Measurements from ENCODE around the gene FDX2. TPM values are rescaled to one million over a fixed set of nuclear protein-coding genes. Genes with fewer than 3 reads are reported as not detected.

The FDX2 gene
- total and polyA plus RNA-seq, 4 donors: 5.8 to 18.7 (median 10.0) TPM

GRCh38 chr19:10289167-10289835 is 26.5 kb downstream of the FDX2 start:
- Histone ChIP-seq H3K27me3 (ENCODE audit: control insufficient read depth in 4 of 4, insufficient read depth in 4 of 4, low read length in 3 of 4) (peaks cover under 1 to 12% (median 2%) of the 10 kb centered on the region in 4 donors), H3K27ac (ENCODE audit: low read depth in 1 of 2, low read length in 2 of 2) (no peak overlapping the region), H3K4me3 (ENCODE audit: low read depth in 1 of 3, low read length in 3 of 3) (peak overlapping the region in 1 of 3 donors; percentile 19), H3K36me3 (ENCODE audit: control insufficient read depth in 4 of 4, insufficient read depth in 3 of 4, low read depth in 1 of 4, low read length in 3 of 4) (peaks cover 12 to 18% (median 17%) of the 10 kb centered on the region in 4 donors), H3K9me3 (ENCODE audit: control insufficient read depth in 4 of 4, low read length in 3 of 4) (no peaks in the 10 kb centered on the region), H3K9ac (ENCODE audit: low read depth in 1 of 2, low read length in 2 of 2) (no peak overlapping the region), H3K4me1 (ENCODE audit: control insufficient read depth in 4 of 4, insufficient read depth in 4 of 4, low read length in 3 of 4) (peaks cover 21 to 52% (median 40%) of the 10 kb centered on the region in 4 donors)
- TF ChIP-seq RXRA (IDR thresholded peaks at IDR 0.05): no peak
- no peak for TF ChIP-seq FOXA1 (IDR thresholded peaks at IDR 0.05)
- TF ChIP-seq ZBTB33 (IDR thresholded peaks at IDR 0.05): no peak
- no peak for TF ChIP-seq GABPA (IDR thresholded peaks at IDR 0.05 in 1 of 2, conservative IDR thresholded peaks at IDR 0.05 in 1 of 2)
- TF ChIP-seq HNF4G (IDR thresholded peaks at IDR 0.05): no peak
- TF ChIP-seq, protein P1, sequence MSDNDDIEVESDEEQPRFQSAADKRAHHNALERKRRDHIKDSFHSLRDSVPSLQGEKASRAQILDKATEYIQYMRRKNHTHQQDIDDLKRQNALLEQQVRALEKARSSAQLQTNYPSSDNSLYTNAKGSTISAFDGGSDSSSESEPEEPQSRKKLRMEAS (IDR thresholded peaks at IDR 0.05): no peak
- TF ChIP-seq, protein P2, sequence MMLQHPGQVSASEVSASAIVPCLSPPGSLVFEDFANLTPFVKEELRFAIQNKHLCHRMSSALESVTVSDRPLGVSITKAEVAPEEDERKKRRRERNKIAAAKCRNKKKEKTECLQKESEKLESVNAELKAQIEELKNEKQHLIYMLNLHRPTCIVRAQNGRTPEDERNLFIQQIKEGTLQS (IDR thresholded peaks at IDR 0.05): no peak
- peak; percentile 84 for DNase-seq (ENCODE audit: low spot score)
- 4% methylated on average over 50 of the region's 50 CpGs for WGBS

DNA sequence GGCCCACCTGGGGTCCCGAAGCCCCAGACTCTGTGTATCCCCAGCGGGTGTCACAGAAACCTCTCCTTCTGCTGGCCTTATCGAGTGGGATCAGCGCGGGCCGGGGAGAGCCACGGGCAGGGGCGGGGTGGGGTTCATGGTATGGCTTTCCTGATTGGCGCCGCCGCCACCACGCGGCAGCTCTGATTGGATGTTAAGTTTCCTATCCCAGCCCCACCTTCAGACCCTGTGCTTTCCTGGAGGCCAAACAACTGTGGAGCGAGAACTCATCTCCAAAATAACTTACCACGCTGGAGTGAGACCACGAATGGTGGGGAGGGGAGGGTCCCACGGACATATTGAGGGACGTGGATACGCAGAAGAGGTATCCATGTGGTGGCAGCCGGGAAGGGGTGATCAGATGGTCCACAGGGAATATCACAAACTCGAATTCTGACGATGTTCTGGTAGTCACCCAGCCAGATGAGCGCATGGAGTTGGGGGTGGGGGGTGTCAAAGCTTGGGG is 27.1 kb downstream of the FDX2 start:
- Histone ChIP-seq H3K4me3 (ENCODE audit: low read depth in 1 of 3, low read length in 3 of 3) (peak overlapping the region in 1 of 3 donors; percentile 19), H3K27ac (ENCODE audit: low read depth in 1 of 2, low read length in 2 of 2) (no peak overlapping the region), H3K4me1 (ENCODE audit: control insufficient read depth in 4 of 4, insufficient read depth in 4 of 4, low read length in 3 of 4) (peaks cover 21 to 52% (median 40%) of the 10 kb centered on the region in 4 donors), H3K9me3 (ENCODE audit: control insufficient read depth in 4 of 4, low read length in 3 of 4) (no peaks in the 10 kb centered on the region), H3K27me3 (ENCODE audit: control insufficient read depth in 4 of 4, insufficient read depth in 4 of 4, low read length in 3 of 4) (peaks cover 0 to 8% (median 1%) of the 10 kb centered on the region in 4 donors), H3K9ac (ENCODE audit: low read depth in 1 of 2, low read length in 2 of 2) (no peak overlapping the region), H3K36me3 (ENCODE audit: control insufficient read depth in 4 of 4, insufficient read depth in 3 of 4, low read depth in 1 of 4, low read length in 3 of 4) (peaks cover 12 to 23% (median 20%) of the 10 kb centered on the region in 4 donors)
- no peak for TF ChIP-seq TAF1 (conservative IDR thresholded peaks at IDR 0.05)
- TF ChIP-seq, protein P3, sequence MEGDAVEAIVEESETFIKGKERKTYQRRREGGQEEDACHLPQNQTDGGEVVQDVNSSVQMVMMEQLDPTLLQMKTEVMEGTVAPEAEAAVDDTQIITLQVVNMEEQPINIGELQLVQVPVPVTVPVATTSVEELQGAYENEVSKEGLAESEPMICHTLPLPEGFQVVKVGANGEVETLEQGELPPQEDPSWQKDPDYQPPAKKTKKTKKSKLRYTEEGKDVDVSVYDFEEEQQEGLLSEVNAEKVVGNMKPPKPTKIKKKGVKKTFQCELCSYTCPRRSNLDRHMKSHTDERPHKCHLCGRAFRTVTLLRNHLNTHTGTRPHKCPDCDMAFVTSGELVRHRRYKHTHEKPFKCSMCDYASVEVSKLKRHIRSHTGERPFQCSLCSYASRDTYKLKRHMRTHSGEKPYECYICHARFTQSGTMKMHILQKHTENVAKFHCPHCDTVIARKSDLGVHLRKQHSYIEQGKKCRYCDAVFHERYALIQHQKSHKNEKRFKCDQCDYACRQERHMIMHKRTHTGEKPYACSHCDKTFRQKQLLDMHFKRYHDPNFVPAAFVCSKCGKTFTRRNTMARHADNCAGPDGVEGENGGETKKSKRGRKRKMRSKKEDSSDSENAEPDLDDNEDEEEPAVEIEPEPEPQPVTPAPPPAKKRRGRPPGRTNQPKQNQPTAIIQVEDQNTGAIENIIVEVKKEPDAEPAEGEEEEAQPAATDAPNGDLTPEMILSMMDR (IDR thresholded peaks at IDR 0.05; ENCODE audit: low read depth, low read length, missing input control): no peak
- TF ChIP-seq, protein P1 (IDR thresholded peaks at IDR 0.05): no peak
- no peak for TF ChIP-seq SP1 (IDR thresholded peaks at IDR 0.05)
- no peak for TF ChIP-seq YY1 (IDR thresholded peaks at IDR 0.05)
- TF ChIP-seq ZBTB33 (IDR thresholded peaks at IDR 0.05): no peak
- no peak for TF ChIP-seq FOXA1 (IDR thresholded peaks at IDR 0.05)
- TF ChIP-seq RXRA (IDR thresholded peaks at IDR 0.05): no peak
- no peak for TF ChIP-seq HNF4A (conservative IDR thresholded peaks at IDR 0.05)
- no peak for TF ChIP-seq NR2F2 (IDR thresholded peaks at IDR 0.05)
- no peak for TF ChIP-seq REST (IDR thresholded peaks at IDR 0.05)
- TF ChIP-seq EGR1 (IDR thresholded peaks at IDR 0.05; ENCODE audit: low read depth in 2 of 2): no peak
- DNase-seq (ENCODE audit: low spot score): peak; percentile 87
- WGBS: 6% methylated on average over 23 of the region's 23 CpGs
